Thyroid gland (tissue), 4 donors: ENCODE data around the gene DLG1.

Source experiments
- POLR2A ChIP-seq, 2 donors: fragments of 450-650 bp; IDR thresholded peaks; one replicate each; pipeline ENCODE4 v1.6.1; 2017; ENCODE audit warnings: antibody characterized with exemption in 2 of 2, mild to moderate bottlenecking in 2 of 2, moderate library complexity in 1 of 2
- TF ChIP-seq, protein P1 (sequence below), 6 experiments: fragments of 200-600 bp in 3 of 6; fragments of 450-650 bp in 3 of 6; sonication (generic) in 3 of 6; IDR thresholded peaks; one replicate each; pipeline ENCODE4 v1.5.1; 2016 to 2019; ENCODE audit warnings: antibody characterized with exemption in 6 of 6, mild to moderate bottlenecking in 2 of 6, inconsistent platforms in 1 of 6, moderate library complexity in 1 of 6

DNA sequence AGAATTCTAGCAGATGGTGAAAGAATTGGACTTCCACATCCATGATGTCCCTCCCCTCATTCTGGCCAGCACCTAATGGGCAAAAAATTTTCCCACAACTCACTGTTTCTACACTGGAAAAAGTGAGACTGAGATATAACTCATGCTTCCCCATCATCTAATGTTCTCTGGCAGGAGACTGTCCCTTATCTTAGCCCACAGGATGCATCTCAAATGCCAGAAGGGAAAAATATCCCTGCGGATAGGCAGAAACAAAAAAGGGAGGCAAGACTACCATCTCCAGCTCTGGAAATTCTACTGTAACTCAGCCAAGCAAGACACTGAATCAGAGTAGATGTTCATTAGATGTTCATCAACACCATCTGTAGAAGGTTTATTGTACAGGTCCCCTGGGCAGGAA, 58.6 kb downstream of the DLG1 start:
- TF ChIP-seq, protein P1, sequence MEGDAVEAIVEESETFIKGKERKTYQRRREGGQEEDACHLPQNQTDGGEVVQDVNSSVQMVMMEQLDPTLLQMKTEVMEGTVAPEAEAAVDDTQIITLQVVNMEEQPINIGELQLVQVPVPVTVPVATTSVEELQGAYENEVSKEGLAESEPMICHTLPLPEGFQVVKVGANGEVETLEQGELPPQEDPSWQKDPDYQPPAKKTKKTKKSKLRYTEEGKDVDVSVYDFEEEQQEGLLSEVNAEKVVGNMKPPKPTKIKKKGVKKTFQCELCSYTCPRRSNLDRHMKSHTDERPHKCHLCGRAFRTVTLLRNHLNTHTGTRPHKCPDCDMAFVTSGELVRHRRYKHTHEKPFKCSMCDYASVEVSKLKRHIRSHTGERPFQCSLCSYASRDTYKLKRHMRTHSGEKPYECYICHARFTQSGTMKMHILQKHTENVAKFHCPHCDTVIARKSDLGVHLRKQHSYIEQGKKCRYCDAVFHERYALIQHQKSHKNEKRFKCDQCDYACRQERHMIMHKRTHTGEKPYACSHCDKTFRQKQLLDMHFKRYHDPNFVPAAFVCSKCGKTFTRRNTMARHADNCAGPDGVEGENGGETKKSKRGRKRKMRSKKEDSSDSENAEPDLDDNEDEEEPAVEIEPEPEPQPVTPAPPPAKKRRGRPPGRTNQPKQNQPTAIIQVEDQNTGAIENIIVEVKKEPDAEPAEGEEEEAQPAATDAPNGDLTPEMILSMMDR (IDR thresholded peaks at IDR 0.05), result no peak
- TF ChIP-seq POLR2A (IDR thresholded peaks at IDR 0.05), result no peak
